ENCODE data around the gene NFIB.

NFIB gene

DNA sequence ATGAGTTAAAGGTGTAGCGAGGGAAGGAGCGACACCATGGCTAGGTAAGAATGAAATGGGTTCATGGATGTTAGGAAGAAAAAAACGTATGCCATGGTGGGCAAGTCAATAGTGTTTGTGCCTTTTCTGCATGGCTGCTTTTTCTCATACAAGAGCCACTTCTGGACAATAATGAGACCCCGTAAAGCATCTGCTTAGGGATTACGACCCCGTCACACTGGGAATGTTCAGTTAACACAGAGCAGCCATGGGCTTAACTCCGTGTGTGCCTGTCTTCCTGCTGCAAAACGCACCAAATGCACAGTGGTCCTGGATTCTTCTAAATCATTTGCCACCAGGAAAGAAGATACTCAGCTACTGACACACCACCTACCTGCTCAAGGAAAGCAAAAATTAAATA is 81.8 kb downstream of the NFIB start:
- DNase-seq (ENCODE audit: insufficient read length, low spot score) (no peak), FAIRE-seq (no peak)
- TF ChIP-seq, protein P1, sequence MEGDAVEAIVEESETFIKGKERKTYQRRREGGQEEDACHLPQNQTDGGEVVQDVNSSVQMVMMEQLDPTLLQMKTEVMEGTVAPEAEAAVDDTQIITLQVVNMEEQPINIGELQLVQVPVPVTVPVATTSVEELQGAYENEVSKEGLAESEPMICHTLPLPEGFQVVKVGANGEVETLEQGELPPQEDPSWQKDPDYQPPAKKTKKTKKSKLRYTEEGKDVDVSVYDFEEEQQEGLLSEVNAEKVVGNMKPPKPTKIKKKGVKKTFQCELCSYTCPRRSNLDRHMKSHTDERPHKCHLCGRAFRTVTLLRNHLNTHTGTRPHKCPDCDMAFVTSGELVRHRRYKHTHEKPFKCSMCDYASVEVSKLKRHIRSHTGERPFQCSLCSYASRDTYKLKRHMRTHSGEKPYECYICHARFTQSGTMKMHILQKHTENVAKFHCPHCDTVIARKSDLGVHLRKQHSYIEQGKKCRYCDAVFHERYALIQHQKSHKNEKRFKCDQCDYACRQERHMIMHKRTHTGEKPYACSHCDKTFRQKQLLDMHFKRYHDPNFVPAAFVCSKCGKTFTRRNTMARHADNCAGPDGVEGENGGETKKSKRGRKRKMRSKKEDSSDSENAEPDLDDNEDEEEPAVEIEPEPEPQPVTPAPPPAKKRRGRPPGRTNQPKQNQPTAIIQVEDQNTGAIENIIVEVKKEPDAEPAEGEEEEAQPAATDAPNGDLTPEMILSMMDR (IDR thresholded peaks at IDR 0.05; ENCODE audit: insufficient read depth, missing control alignments) = no peak

DNA sequence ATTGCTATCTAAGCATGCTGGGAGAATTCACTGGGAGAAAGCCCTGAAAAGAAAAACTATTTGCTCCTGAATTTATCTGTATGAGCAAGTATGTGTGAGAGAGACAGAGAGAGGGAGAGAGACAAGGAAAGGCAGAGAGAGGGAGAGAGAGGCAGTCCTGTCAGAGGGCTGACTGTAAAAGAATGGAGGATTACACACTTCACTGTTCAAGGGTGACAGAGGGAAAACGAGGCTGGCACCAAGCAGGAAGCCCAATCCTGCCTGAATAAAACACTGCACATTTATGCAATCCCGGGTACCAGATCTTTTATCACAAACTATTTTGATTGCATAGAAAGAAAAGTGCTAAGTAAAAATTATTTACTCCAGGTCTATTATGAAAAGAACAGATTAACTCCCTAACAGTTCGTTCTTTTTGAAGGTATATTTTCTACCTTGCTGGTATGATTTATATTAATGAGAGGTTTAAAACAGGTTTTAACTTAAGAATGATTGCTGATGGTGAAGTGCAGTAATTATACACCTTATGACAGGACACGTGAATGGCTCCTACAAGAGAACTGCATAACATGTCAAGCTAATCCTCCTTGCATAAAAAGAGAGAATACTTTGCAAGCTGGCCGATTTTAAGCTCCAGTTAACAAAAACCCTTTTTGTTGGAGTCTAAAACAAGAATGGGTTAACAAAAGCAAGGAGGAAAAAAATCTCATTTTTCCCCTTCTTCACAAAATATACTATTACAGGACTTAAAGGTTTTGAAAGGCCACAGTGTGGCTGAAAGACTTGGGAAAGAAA is 82.5 kb downstream of the NFIB start:
- no peak for FAIRE-seq
- DNase-seq (ENCODE audit: insufficient read length, low spot score) = no peak

DNA sequence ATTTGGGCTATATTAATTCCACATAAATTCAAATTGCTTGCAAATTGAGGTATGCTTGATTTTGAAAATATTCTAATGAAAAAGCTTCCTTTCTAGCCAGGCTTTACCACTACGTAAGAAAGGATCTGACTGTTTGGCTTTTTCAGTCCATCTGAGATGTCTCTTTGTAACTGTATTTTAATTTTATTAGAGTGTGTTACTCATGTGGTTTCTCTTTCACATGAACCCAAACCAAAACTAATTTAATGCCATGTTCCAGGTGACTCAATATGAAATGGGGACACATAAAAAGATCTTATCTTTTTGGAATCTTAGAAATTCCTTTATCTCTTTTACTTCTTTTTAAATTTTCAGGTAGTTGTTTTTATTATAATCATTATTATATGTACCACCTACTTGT is 85.3 kb downstream of the NFIB start:
- no peak for DNase-seq (ENCODE audit: insufficient read length, low spot score)
- TF ChIP-seq, protein P1 (IDR thresholded peaks at IDR 0.05; ENCODE audit: insufficient read depth, missing control alignments) = no peak
- no peak for FAIRE-seq

More for the DNA sequence above, 82.5 kb downstream of the NFIB start:
- TF ChIP-seq, protein P1 (IDR thresholded peaks at IDR 0.05; ENCODE audit: insufficient read depth, missing control alignments) = no peak

DNA sequence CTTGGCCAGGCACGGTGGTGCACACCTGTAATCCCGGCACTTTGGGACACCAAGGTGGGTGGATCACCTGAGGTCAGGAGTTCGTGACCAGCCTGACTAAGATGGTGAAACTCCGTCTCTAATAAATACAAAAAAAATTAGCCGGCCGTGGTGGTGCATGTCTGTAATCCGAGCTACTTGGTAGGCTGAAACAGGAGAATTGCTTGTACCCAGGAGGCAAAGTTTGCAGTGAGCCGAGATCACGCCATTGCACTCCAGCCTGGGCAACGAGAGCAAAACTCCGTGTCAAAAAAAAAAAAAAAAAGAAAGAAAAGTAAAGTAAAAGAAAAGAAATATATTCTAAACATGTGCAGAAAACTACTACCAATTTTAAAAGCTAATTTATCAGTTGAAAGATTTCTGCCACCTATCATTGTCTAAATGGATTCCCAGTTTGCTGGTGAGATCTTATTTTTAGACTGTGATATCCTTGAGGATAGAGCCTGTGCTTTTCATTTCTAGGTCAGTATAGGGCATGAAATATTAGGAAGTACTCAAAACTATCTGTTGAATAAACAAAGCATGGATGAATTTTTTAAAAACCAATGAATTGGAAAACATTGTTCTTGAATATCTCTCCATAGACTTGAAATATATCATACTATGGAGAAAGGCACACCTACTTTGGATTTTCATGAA is 86.9 kb downstream of the NFIB start:
- TF ChIP-seq, protein P1 (IDR thresholded peaks at IDR 0.05; ENCODE audit: insufficient read depth, missing control alignments) = no peak
- no peak for FAIRE-seq
- no peak for DNase-seq (ENCODE audit: insufficient read length, low spot score)

DNA sequence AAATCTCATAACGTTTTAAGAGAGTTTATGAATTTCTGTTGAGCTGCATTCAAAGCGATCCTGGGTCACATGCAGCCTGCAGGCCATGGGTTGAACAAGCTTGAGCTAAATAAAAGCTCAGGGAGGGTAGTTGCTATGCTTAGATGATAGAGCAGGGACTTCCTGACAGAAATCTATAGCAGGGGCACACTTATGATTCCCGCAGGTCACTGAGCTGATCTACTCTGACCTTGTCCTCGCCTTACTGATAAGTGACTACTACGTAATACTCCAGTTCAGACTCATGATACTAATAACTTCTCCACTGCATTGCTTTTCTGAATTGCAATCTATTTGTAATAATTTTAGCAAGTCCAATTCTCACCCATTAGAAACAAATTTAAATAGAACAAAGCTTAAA is 90.9 kb downstream of the NFIB start:
- TF ChIP-seq, protein P1 (IDR thresholded peaks at IDR 0.05; ENCODE audit: insufficient read depth, missing control alignments) = no peak
- FAIRE-seq (no peak), DNase-seq (ENCODE audit: insufficient read length, low spot score) (no peak)

DNA sequence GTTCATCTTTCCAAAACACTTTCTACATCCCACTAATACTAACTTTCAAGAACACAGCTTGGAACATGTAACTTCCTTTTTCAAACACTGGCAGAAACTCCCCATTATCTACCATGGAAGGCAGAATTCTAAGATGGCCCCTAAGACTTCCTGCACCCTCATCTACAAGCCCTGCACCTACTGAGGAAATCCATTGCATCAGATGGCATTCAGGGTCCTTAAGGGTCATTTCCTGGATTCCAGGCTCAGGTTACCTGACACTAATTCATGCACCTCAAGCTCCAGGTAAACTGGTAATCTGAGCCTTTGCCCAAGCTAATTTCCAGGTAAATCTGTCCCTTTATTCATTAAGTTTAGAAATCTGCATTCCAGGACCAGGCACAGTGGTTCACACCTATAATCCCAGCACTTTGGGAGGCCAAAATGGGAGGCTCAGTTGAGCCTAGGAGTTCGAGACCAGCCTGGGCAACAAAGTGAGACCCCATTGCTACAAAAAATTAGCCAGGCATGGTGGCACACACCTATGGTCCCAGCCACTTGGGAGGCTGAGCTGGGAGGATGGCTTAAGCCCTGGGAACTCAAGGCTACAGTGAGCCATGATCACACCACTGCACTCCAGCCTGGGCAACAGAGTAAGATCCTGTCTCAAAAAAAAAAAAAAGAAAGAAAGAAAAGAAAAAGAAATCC is 91.6 kb downstream of the NFIB start:
- DNase-seq (ENCODE audit: insufficient read length, low spot score) (no peak), FAIRE-seq (no peak)
- TF ChIP-seq, protein P1 (IDR thresholded peaks at IDR 0.05; ENCODE audit: insufficient read depth, missing control alignments) = no peak

Measured in D721Med (cell line).